ENCODE data around the gene GLIPR1L2.
A peak's percentile ranks its signal among the peaks of the same experiment; 100 is the strongest.
"Not testable (repeated sequence)": the region's sequence is repeated elsewhere in the genome, so short reads cannot be mapped to it uniquely, and the experiment has no call there.

GLIPR1L2 gene

GRCh38 chr12:75390899-75391538, at the start of gene GLIPR1L2:
Gene GLIPR1L2, plus strand, starts transcription at chr12:75391089. Its CDS starts 28 bp downstream, at chr12:75391117.
- no peaks in the 10 kb centered on the region for H3K36me3 ChIP-seq (ENCODE audit: insufficient read depth, low read length)
- H3K27ac ChIP-seq (ENCODE audit: low read depth, low read length): peak within 1 kb of the TSS; percentile 87
- H3K4me3 ChIP-seq (ENCODE audit: low read depth in 1 of 2, low read length in 2 of 2): peak within 1 kb of the TSS; percentile 78 to 83
- no peaks in the 10 kb centered on the region for H3K9me3 ChIP-seq (ENCODE audit: low read length)
- peaks cover 23% of the 10 kb centered on the region for H3K4me1 ChIP-seq (ENCODE audit: insufficient read depth, low read length)
- H3K9ac ChIP-seq (ENCODE audit: low read length): peak within 1 kb of the TSS; percentile 86
- no peaks in the 10 kb centered on the region for H3K27me3 ChIP-seq (ENCODE audit: control insufficient read depth in 1 of 2, insufficient read depth in 2 of 2, low read length in 2 of 2)

- Histone ChIP-seq H3K9ac (ENCODE audit: low read length) (no peak overlapping the region), H3K36me3 (ENCODE audit: insufficient read depth, low read length) (no peaks in the 10 kb centered on the region), H3K4me3 (ENCODE audit: low read depth in 1 of 2, low read length in 2 of 2) (no peak overlapping the region), H3K27ac (ENCODE audit: low read depth, low read length) (no peak overlapping the region), H3K27me3 (ENCODE audit: control insufficient read depth in 1 of 2, insufficient read depth in 2 of 2, low read length in 2 of 2) (no peaks in the 10 kb centered on the region), H3K9me3 (ENCODE audit: low read length) (no peaks in the 10 kb centered on the region), H3K4me1 (ENCODE audit: insufficient read depth, low read length) (no peaks in the 10 kb centered on the region)
Measured at GRCh38 chr12:75341873-75342272, 49.0 kb upstream of the GLIPR1L2 start.

- H3K9ac ChIP-seq (ENCODE audit: low read length): no peak overlapping the region
- no peaks in the 10 kb centered on the region for H3K4me1 ChIP-seq (ENCODE audit: insufficient read depth, low read length)
- H3K9me3 ChIP-seq (ENCODE audit: low read length): no peaks in the 10 kb centered on the region
- H3K27me3 ChIP-seq (ENCODE audit: control insufficient read depth in 1 of 2, insufficient read depth in 2 of 2, low read length in 2 of 2): no peaks in the 10 kb centered on the region
- H3K27ac ChIP-seq (ENCODE audit: low read depth, low read length): no peak overlapping the region
- no peak overlapping the region for H3K4me3 ChIP-seq (ENCODE audit: low read depth in 1 of 2, low read length in 2 of 2)
- no peaks in the 10 kb centered on the region for H3K36me3 ChIP-seq (ENCODE audit: insufficient read depth, low read length)
Measured at GRCh38 chr12:75345531-75345930, 45.4 kb upstream of the GLIPR1L2 start.

GRCh38 chr12:75346215-75346614, 44.7 kb upstream of the GLIPR1L2 start:
- H3K36me3 ChIP-seq (ENCODE audit: insufficient read depth, low read length); H3K4me1 ChIP-seq (ENCODE audit: insufficient read depth, low read length); H3K9me3 ChIP-seq (ENCODE audit: low read length); H3K4me3 ChIP-seq (ENCODE audit: low read depth in 1 of 2, low read length in 2 of 2); H3K27me3 ChIP-seq (ENCODE audit: control insufficient read depth in 1 of 2, insufficient read depth in 2 of 2, low read length in 2 of 2); H3K9ac ChIP-seq (ENCODE audit: low read length); H3K27ac ChIP-seq (ENCODE audit: low read depth, low read length): not testable (repeated sequence)

GRCh38 chr12:75349946-75350345, 40.9 kb upstream of the GLIPR1L2 start:
- Histone ChIP-seq H3K4me3 (ENCODE audit: low read depth in 1 of 2, low read length in 2 of 2) (no peak overlapping the region), H3K27me3 (ENCODE audit: control insufficient read depth in 1 of 2, insufficient read depth in 2 of 2, low read length in 2 of 2) (no peaks in the 10 kb centered on the region), H3K9me3 (ENCODE audit: low read length) (no peaks in the 10 kb centered on the region), H3K27ac (ENCODE audit: low read depth, low read length) (no peak overlapping the region), H3K4me1 (ENCODE audit: insufficient read depth, low read length) (no peaks in the 10 kb centered on the region), H3K9ac (ENCODE audit: low read length) (no peak overlapping the region), H3K36me3 (ENCODE audit: insufficient read depth, low read length) (no peaks in the 10 kb centered on the region)

GRCh38 chr12:75350413-75350812, 40.5 kb upstream of the GLIPR1L2 start:
- Histone ChIP-seq H3K36me3 (ENCODE audit: insufficient read depth, low read length) (no peaks in the 10 kb centered on the region), H3K4me3 (ENCODE audit: low read depth in 1 of 2, low read length in 2 of 2) (no peak overlapping the region), H3K27me3 (ENCODE audit: control insufficient read depth in 1 of 2, insufficient read depth in 2 of 2, low read length in 2 of 2) (no peaks in the 10 kb centered on the region), H3K4me1 (ENCODE audit: insufficient read depth, low read length) (no peaks in the 10 kb centered on the region), H3K9ac (ENCODE audit: low read length) (no peak overlapping the region), H3K27ac (ENCODE audit: low read depth, low read length) (no peak overlapping the region), H3K9me3 (ENCODE audit: low read length) (no peaks in the 10 kb centered on the region)

GRCh38 chr12:75354011-75354410, 36.9 kb upstream of the GLIPR1L2 start:
- no peak overlapping the region for H3K4me3 ChIP-seq (ENCODE audit: low read depth in 1 of 2, low read length in 2 of 2)
- no peak overlapping the region for H3K9ac ChIP-seq (ENCODE audit: low read length)
- no peaks in the 10 kb centered on the region for H3K4me1 ChIP-seq (ENCODE audit: insufficient read depth, low read length)
- H3K27me3 ChIP-seq (ENCODE audit: control insufficient read depth in 1 of 2, insufficient read depth in 2 of 2, low read length in 2 of 2): no peaks in the 10 kb centered on the region
- H3K27ac ChIP-seq (ENCODE audit: low read depth, low read length): no peak overlapping the region
- H3K36me3 ChIP-seq (ENCODE audit: insufficient read depth, low read length): no peaks in the 10 kb centered on the region
- no peaks in the 10 kb centered on the region for H3K9me3 ChIP-seq (ENCODE audit: low read length)

GRCh38 chr12:75360920-75361319, 30.0 kb upstream of the GLIPR1L2 start:
- Histone ChIP-seq H3K27me3 (ENCODE audit: control insufficient read depth in 1 of 2, insufficient read depth in 2 of 2, low read length in 2 of 2) (no peaks in the 10 kb centered on the region), H3K9ac (ENCODE audit: low read length) (no peak overlapping the region), H3K27ac (ENCODE audit: low read depth, low read length) (no peak overlapping the region), H3K4me3 (ENCODE audit: low read depth in 1 of 2, low read length in 2 of 2) (no peak overlapping the region), H3K36me3 (ENCODE audit: insufficient read depth, low read length) (no peaks in the 10 kb centered on the region), H3K9me3 (ENCODE audit: low read length) (no peaks in the 10 kb centered on the region), H3K4me1 (ENCODE audit: insufficient read depth, low read length) (no peaks in the 10 kb centered on the region)

GRCh38 chr12:75361408-75361807, 29.5 kb upstream of the GLIPR1L2 start:
- Histone ChIP-seq H3K36me3 (ENCODE audit: insufficient read depth, low read length) (no peaks in the 10 kb centered on the region), H3K4me3 (ENCODE audit: low read depth in 1 of 2, low read length in 2 of 2) (no peak overlapping the region), H3K27me3 (ENCODE audit: control insufficient read depth in 1 of 2, insufficient read depth in 2 of 2, low read length in 2 of 2) (no peaks in the 10 kb centered on the region), H3K9ac (ENCODE audit: low read length) (no peak overlapping the region), H3K9me3 (ENCODE audit: low read length) (no peaks in the 10 kb centered on the region), H3K27ac (ENCODE audit: low read depth, low read length) (no peak overlapping the region), H3K4me1 (ENCODE audit: insufficient read depth, low read length) (no peaks in the 10 kb centered on the region)

GRCh38 chr12:75364919-75365318, 26.0 kb upstream of the GLIPR1L2 start:
- Histone ChIP-seq H3K27ac (ENCODE audit: low read depth, low read length) (no peak overlapping the region), H3K27me3 (ENCODE audit: control insufficient read depth in 1 of 2, insufficient read depth in 2 of 2, low read length in 2 of 2) (no peaks in the 10 kb centered on the region), H3K4me3 (ENCODE audit: low read depth in 1 of 2, low read length in 2 of 2) (no peak overlapping the region), H3K36me3 (ENCODE audit: insufficient read depth, low read length) (no peaks in the 10 kb centered on the region), H3K9me3 (ENCODE audit: low read length) (no peaks in the 10 kb centered on the region), H3K4me1 (ENCODE audit: insufficient read depth, low read length) (no peaks in the 10 kb centered on the region), H3K9ac (ENCODE audit: low read length) (no peak overlapping the region)

GRCh38 chr12:75366629-75367028, 24.3 kb upstream of the GLIPR1L2 start:
- Histone ChIP-seq H3K4me1 (ENCODE audit: insufficient read depth, low read length) (no peaks in the 10 kb centered on the region), H3K9ac (ENCODE audit: low read length) (no peak overlapping the region), H3K9me3 (ENCODE audit: low read length) (no peaks in the 10 kb centered on the region), H3K36me3 (ENCODE audit: insufficient read depth, low read length) (no peaks in the 10 kb centered on the region), H3K4me3 (ENCODE audit: low read depth in 1 of 2, low read length in 2 of 2) (no peak overlapping the region), H3K27ac (ENCODE audit: low read depth, low read length) (no peak overlapping the region), H3K27me3 (ENCODE audit: control insufficient read depth in 1 of 2, insufficient read depth in 2 of 2, low read length in 2 of 2) (no peaks in the 10 kb centered on the region)

GRCh38 chr12:75374971-75375370, 15.9 kb upstream of the GLIPR1L2 start:
- H3K27ac ChIP-seq (ENCODE audit: low read depth, low read length): no peak overlapping the region
- no peaks in the 10 kb centered on the region for H3K36me3 ChIP-seq (ENCODE audit: insufficient read depth, low read length)
- H3K4me3 ChIP-seq (ENCODE audit: low read depth in 1 of 2, low read length in 2 of 2): no peak overlapping the region
- no peak overlapping the region for H3K9ac ChIP-seq (ENCODE audit: low read length)
- no peaks in the 10 kb centered on the region for H3K27me3 ChIP-seq (ENCODE audit: control insufficient read depth in 1 of 2, insufficient read depth in 2 of 2, low read length in 2 of 2)
- H3K4me1 ChIP-seq (ENCODE audit: insufficient read depth, low read length): peaks cover 6% of the 10 kb centered on the region
- no peaks in the 10 kb centered on the region for H3K9me3 ChIP-seq (ENCODE audit: low read length)

Data from muscle layer of colon (tissue), 2 donors.